HEK293T (cell line): ENCODE data around the gene FBXL13.

Source experiments
- CTCF ChIA-PET: fragments of 350-600 bp; formaldehyde crosslinking; extraction: SDS; loops from one replicate; lab custom pipeline; 2021; ENCODE audit warnings: antibody characterized with exemption, inconsistent platforms; lab: Yijun Ruan, JAX
- POLR2A ChIA-PET: fragments of 350-600 bp; formaldehyde crosslinking; extraction: SDS; loops from one replicate; lab custom pipeline; 2020; ENCODE audit warnings: antibody characterized with exemption, inconsistent platforms; lab: Yijun Ruan, JAX
- DNase-seq: peaks from one replicate; pipeline ENCODE4 v3.0.0; 2012; ENCODE audit warnings: mixed read lengths; ENCODE audit errors: extremely low spot score
- ARNT ChIP-seq: fragments of 450-650 bp; IDR thresholded peaks from 2 replicates; pipeline ENCODE4 v1.6.1; 2017; ENCODE audit warnings: mild to moderate bottlenecking
- BHLHE40 ChIP-seq: fragments of 450-650 bp; IDR thresholded peaks from 2 replicates; pipeline ENCODE4 v1.6.1; 2016; ENCODE audit warnings: mild to moderate bottlenecking, moderate library complexity, borderline replicate concordance
- CTBP1 ChIP-seq: fragments of 450-650 bp; IDR thresholded peaks from 2 replicates; pipeline ENCODE4 v1.6.1; 2016; ENCODE audit warnings: borderline replicate concordance
- ELF4 ChIP-seq: fragments of 450-650 bp; IDR thresholded peaks from 2 replicates; pipeline ENCODE4 v1.6.1; 2017; ENCODE audit warnings: antibody characterized with exemption
- FOXA1 ChIP-seq: fragments of 450-650 bp; IDR thresholded peaks from 2 replicates; pipeline ENCODE4 v1.6.1; 2016; ENCODE audit warnings: mild to moderate bottlenecking
- FOXK2 ChIP-seq: fragments of 450-650 bp; IDR thresholded peaks from 2 replicates; pipeline ENCODE4 v1.6.1; 2016; ENCODE audit warnings: mild to moderate bottlenecking
- FOXM1 ChIP-seq: fragments of 450-650 bp; IDR thresholded peaks from 2 replicates; pipeline ENCODE4 v1.6.1; 2017; ENCODE audit warnings: mild to moderate bottlenecking, borderline replicate concordance
- HDGF ChIP-seq: fragments of 450-650 bp; IDR thresholded peaks from 2 replicates; pipeline ENCODE4 v1.6.1; 2017; ENCODE audit warnings: antibody characterized with exemption, borderline replicate concordance
- L3MBTL2 ChIP-seq: fragments of 450-650 bp; conservative IDR thresholded peaks from 2 replicates; pipeline ENCODE4 v1.6.1; 2016; ENCODE audit warnings: mild to moderate bottlenecking
- LEF1 ChIP-seq: fragments of 450-650 bp; IDR thresholded peaks from 2 replicates; pipeline ENCODE4 v1.6.1; 2017; ENCODE audit warnings: mild to moderate bottlenecking, borderline replicate concordance
- NFRKB ChIP-seq: fragments of 450-650 bp; IDR thresholded peaks from 2 replicates; pipeline ENCODE4 v1.6.1; 2016; ENCODE audit warnings: mild to moderate bottlenecking, moderate library complexity
- PKNOX1 ChIP-seq: fragments of 450-650 bp; IDR thresholded peaks from 2 replicates; pipeline ENCODE4 v1.6.1; 2016
- SP1 ChIP-seq: fragments of 450-650 bp; IDR thresholded peaks from 2 replicates; pipeline ENCODE4 v1.6.1; 2017
- SUZ12 ChIP-seq: fragments of 450-650 bp; IDR thresholded peaks from 2 replicates; pipeline ENCODE4 v1.6.1; 2016; ENCODE audit warnings: mild to moderate bottlenecking
- TARDBP ChIP-seq: fragments of 450-650 bp; IDR thresholded peaks from 2 replicates; pipeline ENCODE4 v1.6.1; 2016
- ZNF384 ChIP-seq: fragments of 450-650 bp; IDR thresholded peaks from 2 replicates; pipeline ENCODE4 v1.6.1; 2016

The FBXL13 gene

DNA sequence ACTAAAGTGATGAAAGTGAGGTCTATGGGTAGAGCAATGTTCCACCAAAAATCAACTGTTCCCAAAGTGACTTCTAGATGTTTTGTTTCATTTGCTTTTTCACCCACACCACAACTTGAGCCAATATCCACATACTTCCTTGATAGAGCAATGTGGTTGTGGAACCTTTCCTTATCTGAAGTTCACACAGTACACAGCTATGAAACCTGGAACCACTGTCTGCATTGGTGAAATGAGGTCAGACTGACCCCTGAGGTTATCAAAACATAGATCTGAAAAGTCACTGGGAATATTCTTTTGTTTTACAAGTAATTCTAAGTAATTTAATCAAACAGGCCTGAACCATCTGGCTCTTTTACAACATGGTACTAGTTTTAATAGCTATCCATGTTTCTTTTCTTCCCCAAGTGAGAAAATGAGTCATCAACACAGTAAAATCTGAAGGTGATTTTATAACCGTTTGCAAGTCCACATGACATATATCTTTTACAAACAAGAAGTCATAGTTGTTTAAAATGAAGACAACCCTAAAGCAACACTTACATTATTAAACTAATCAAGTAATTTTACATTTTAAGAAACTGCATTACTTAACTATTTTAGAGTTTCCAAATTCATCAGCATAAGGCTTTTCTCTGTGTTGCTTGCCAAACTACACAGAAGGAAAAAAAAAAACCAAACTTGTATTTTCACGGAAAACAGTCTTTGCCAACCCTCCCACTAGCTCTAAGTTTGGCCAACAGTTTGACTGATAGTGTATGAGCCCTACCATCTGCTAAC lies 81.5 kb downstream of the FBXL13 start:
- DNase-seq, result no peak

GRCh38 chr7:102992509-102992937 lies 82.1 kb downstream of the FBXL13 start:
- POLR2A ChIA-PET, result no interaction called here
- CTCF ChIA-PET, result no interaction called here
- DNase-seq, result no peak
- TF ChIP-seq FOXA1 (no peak), NFRKB (no peak), BHLHE40 (no peak), LEF1 (no peak), FOXK2 (no peak), L3MBTL2 (no peak), HDGF (no peak), ZNF384 (no peak), ARNT (no peak), ELF4 (no peak), CTBP1 (no peak), TARDBP (no peak), SP1 (no peak), SUZ12 (no peak), FOXM1 (no peak), PKNOX1 (no peak)

More for the DNA sequence above, 81.5 kb downstream of the FBXL13 start:
- CTCF ChIA-PET, result no interaction called here
- POLR2A ChIA-PET, result interaction anchor here (0.7 kb wide), 1 partner anchor 155 kb away, joined by 3 read pairs; the partner anchor contains the start of gene NAPEPLD
- no peak for TF ChIP-seq FOXM1
- TF ChIP-seq BHLHE40, result no peak
- TF ChIP-seq PKNOX1, result no peak
- TF ChIP-seq LEF1, result no peak
- TF ChIP-seq HDGF, result no peak
- no peak for TF ChIP-seq ELF4

DNA sequence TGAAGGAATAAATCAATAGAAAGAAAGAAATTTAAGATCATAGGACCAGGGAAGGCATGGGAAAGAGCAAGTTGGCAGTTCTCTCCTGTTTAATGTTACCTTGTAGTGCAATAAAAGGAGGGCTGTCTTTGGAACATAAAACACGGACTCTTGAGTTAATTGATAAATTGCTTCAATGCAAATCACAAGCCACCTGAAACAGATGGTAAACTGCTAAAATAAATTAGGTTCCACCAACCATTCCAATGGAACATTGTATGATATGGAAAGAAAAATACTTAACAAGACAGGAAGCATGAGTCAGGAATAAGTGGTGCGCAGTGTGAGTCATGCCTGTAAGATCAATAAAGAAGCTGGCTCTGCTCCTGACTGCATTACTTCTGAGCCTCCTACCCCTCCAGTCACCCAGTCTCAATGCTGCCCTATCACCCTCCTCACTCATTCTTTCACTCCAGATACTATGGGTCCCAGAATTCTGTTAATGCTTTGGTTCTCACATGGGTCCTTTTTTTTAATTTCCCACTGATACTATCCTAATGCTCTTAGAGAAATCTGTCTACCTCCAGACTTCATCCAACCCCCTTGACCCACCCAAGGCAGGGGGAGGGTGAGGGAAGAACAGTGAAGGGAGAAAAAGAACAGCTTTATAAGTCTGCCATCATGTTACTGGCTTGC lies 82.9 kb downstream of the FBXL13 start:
- peak; percentile 48 for DNase-seq
- ChIA-PET CTCF (no interaction called here), POLR2A (no interaction called here)
- no peak for TF ChIP-seq HDGF
- no peak for TF ChIP-seq ZNF384
- TF ChIP-seq ELF4, result no peak
- TF ChIP-seq BHLHE40, result no peak
- no peak for TF ChIP-seq FOXM1
- no peak for TF ChIP-seq TARDBP
- no peak for TF ChIP-seq FOXA1
- TF ChIP-seq SUZ12, result no peak
- no peak for TF ChIP-seq SP1
- no peak for TF ChIP-seq ARNT
- no peak for TF ChIP-seq L3MBTL2
- TF ChIP-seq LEF1, result no peak
- TF ChIP-seq PKNOX1, result no peak
- TF ChIP-seq NFRKB, result no peak
- no peak for TF ChIP-seq FOXK2
- no peak for TF ChIP-seq CTBP1

DNA sequence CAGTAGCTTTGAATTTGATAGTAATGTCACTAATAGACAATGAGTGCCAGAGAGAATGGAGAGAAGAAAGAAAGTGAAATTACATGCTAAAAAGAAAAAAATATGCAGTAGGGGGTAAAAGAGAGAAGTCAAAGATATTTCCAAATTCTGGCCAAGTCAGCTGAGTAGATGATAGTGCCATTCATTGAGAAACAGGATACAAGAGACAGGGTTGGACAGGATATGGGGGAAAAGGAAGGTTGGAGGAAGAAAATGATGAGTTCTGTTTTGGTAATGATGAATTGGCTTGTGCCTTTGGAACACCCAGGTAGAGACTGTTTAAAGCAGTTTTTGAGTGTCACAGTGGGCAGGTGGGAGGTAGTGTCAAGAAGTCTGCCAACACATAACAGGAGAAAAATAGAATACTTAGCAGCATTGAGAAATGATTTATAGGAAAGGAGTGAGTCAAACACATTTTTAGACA lies 83.5 kb downstream of the FBXL13 start:
- TF ChIP-seq LEF1 (no peak), NFRKB (no peak), SUZ12 (no peak)
- CTCF ChIA-PET, result no interaction called here
- DNase-seq, result no peak
- POLR2A ChIA-PET, result no interaction called here

- POLR2A ChIA-PET, result no interaction called here
- CTCF ChIA-PET, result no interaction called here
- TF ChIP-seq ELF4, result no peak
- TF ChIP-seq FOXA1, result no peak
- TF ChIP-seq FOXM1, result no peak
- no peak for DNase-seq
These were observed 84.0 kb downstream of the FBXL13 start for GRCh38 chr7:102990642-102991041.
